WERI-Rb-1 (cell line): Measurements from ENCODE around the gene FN1.

Experiments
- DNase-seq: peaks from one replicate; pipeline ENCODE4 v3.0.0-alpha.2; 2020
- H3K27ac ChIP-seq: fragments of 250-450 bp; sonication (Bioruptor Pico); 2 replicates; pipeline ENCODE4 v1.5.1; 2020; ENCODE audit warnings: mild to moderate bottlenecking, moderate library complexity
- H3K27me3 ChIP-seq: fragments of 250-450 bp; sonication (Bioruptor Pico); 2 replicates; pipeline ENCODE4 v1.5.1; 2021; ENCODE audit warnings: mild to moderate bottlenecking, low read depth, moderate library complexity; ENCODE audit not compliant: insufficient read depth, severe bottlenecking
- H3K36me3 ChIP-seq: fragments of 250-450 bp; sonication (Bioruptor Pico); 2 replicates; pipeline ENCODE4 v1.5.1; 2020; ENCODE audit warnings: mild to moderate bottlenecking, moderate library complexity
- H3K4me3 ChIP-seq: 2 replicates; pipeline ENCODE4 v1.5.1; 2011; ENCODE audit warnings: low read depth, mild to moderate bottlenecking, control low read depth, low read length
- H3K9me3 ChIP-seq: fragments of 250-450 bp; sonication (Bioruptor Pico); 2 replicates; pipeline ENCODE4 v1.5.1; 2021; ENCODE audit warnings: mild to moderate bottlenecking, moderate library complexity; ENCODE audit not compliant: severe bottlenecking
- CTCF ChIP-seq: IDR thresholded peaks from 2 replicates; pipeline ENCODE4 v1.5.1; 2011; ENCODE audit warnings: low read depth, mild to moderate bottlenecking, control low read depth, inconsistent platforms, low read length

The FN1 gene

GRCh38 chr2:215382480-215382879 is 53.4 kb downstream of the FN1 start:
- Histone ChIP-seq H3K9me3 (no peaks in the 10 kb centered on the region), H3K36me3 (no peaks in the 10 kb centered on the region), H3K27ac (no peak overlapping the region), H3K27me3 (no peaks in the 10 kb centered on the region), H3K4me3 (no peak overlapping the region)
- TF ChIP-seq CTCF = no peak
- no peak for DNase-seq

GRCh38 chr2:215382011-215382410 is 53.9 kb downstream of the FN1 start:
- DNase-seq = no peak
- no peaks in the 10 kb centered on the region for H3K27me3 ChIP-seq
- no peaks in the 10 kb centered on the region for H3K36me3 ChIP-seq
- no peak overlapping the region for H3K27ac ChIP-seq
- TF ChIP-seq CTCF = no peak
- no peaks in the 10 kb centered on the region for H3K9me3 ChIP-seq
- no peak overlapping the region for H3K4me3 ChIP-seq

DNA sequence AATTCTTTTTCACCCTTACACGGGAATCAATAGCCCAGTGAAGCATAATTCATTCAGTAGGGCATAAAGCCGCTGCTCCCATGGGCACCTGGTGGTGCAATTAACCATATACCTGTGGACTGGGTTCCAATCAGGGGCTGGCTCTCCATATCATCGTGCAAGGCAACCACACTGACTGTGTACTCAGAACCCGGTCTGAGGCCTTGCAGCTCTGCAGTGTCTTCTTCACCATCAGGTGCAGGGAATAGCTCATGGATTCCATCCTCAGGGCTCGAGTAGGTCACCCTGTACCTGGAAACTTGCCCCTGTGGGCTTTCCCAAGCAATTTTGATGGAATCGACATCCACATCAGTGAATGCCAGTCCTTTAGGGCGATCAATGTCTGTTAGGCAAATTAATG is 55.2 kb downstream of the FN1 start:
- Histone ChIP-seq H3K9me3 (no peaks in the 10 kb centered on the region), H3K4me3 (no peak overlapping the region), H3K27me3 (no peaks in the 10 kb centered on the region), H3K27ac (no peak overlapping the region), H3K36me3 (no peaks in the 10 kb centered on the region)
- TF ChIP-seq CTCF = no peak
- no peak for DNase-seq

GRCh38 chr2:215379948-215380347 is 55.9 kb downstream of the FN1 start:
- no peak for DNase-seq
- Histone ChIP-seq H3K36me3 (no peaks in the 10 kb centered on the region), H3K9me3 (no peaks in the 10 kb centered on the region), H3K27me3 (no peaks in the 10 kb centered on the region), H3K27ac (no peak overlapping the region), H3K4me3 (no peak overlapping the region)
- TF ChIP-seq CTCF = no peak

GRCh38 chr2:215379039-215379438 is 56.8 kb downstream of the FN1 start:
- Histone ChIP-seq H3K36me3 (no peaks in the 10 kb centered on the region), H3K27me3 (no peaks in the 10 kb centered on the region), H3K9me3 (no peaks in the 10 kb centered on the region), H3K4me3 (no peak overlapping the region), H3K27ac (no peak overlapping the region)
- no peak for DNase-seq
- TF ChIP-seq CTCF = no peak

GRCh38 chr2:215378045-215378444 is 57.8 kb downstream of the FN1 start:
- DNase-seq = no peak
- no peaks in the 10 kb centered on the region for H3K9me3 ChIP-seq
- no peak overlapping the region for H3K27ac ChIP-seq
- H3K27me3 ChIP-seq = no peaks in the 10 kb centered on the region
- TF ChIP-seq CTCF = no peak
- no peak overlapping the region for H3K4me3 ChIP-seq
- H3K36me3 ChIP-seq = no peaks in the 10 kb centered on the region
